HCT116 (cell line): ENCODE results near the gene GRIN2B.

ENCODE experiments used
- CEBPB ChIP-seq: IDR thresholded peaks from 2 replicates; pipeline ENCODE4 v1.6.1; 2012; ENCODE audit warnings: low read depth
- CTCF ChIP-seq, 3 experiments: fragments of 200-600 bp in 1 of 3; sonication (generic) in 1 of 3; IDR thresholded peaks in 2 of 3; conservative IDR thresholded peaks in 1 of 3; 2 replicates each; pipeline ENCODE4 v1.5.1; 2012 to 2017; ENCODE audit warnings: low read depth in 2 of 3, low read length in 2 of 3, antibody characterized with exemption in 1 of 3, borderline replicate concordance in 1 of 3, control low read depth in 1 of 3, mild to moderate bottlenecking in 1 of 3, mixed read lengths in 1 of 3, mixed run types in 1 of 3, moderate library complexity in 1 of 3; ENCODE audit not compliant: insufficient read depth in 1 of 3
- POLR2AphosphoS5 ChIP-seq: IDR thresholded peaks from 2 replicates; pipeline ENCODE4 v1.6.1; 2011; ENCODE audit warnings: mild to moderate bottlenecking, low read depth, low read length, moderate library complexity
- ZFX ChIP-seq: fragments of 450-650 bp; IDR thresholded peaks from 2 replicates; pipeline ENCODE4 v1.6.1; 2017

- TF ChIP-seq ZFX (no peak), CTCF (IDR thresholded peaks at IDR 0.05 in 2 of 3, conservative IDR thresholded peaks at IDR 0.05 in 1 of 3; ENCODE audit: borderline replicate concordance in 1 of 3, insufficient read depth in 1 of 3, low read depth in 2 of 3, low read length in 2 of 3) (no peak), CEBPB (no peak), POLR2AphosphoS5 (no peak)
Observed at GRCh38 chr12:13979772-13980378, 1.5 kb downstream of the GRIN2B start.
